Measurements from ENCODE around the gene STARD3. TPM values are rescaled to one million over a fixed set of nuclear protein-coding genes. Genes with fewer than 3 reads are reported as not detected.

The STARD3 gene
- total and polyA plus RNA-seq, 2 of the 13 experiments (the other 11 are each of a cell fraction or from before 2014, with no cell fraction given), result 34.6 to 100 TPM

- TF ChIP-seq, protein P1, sequence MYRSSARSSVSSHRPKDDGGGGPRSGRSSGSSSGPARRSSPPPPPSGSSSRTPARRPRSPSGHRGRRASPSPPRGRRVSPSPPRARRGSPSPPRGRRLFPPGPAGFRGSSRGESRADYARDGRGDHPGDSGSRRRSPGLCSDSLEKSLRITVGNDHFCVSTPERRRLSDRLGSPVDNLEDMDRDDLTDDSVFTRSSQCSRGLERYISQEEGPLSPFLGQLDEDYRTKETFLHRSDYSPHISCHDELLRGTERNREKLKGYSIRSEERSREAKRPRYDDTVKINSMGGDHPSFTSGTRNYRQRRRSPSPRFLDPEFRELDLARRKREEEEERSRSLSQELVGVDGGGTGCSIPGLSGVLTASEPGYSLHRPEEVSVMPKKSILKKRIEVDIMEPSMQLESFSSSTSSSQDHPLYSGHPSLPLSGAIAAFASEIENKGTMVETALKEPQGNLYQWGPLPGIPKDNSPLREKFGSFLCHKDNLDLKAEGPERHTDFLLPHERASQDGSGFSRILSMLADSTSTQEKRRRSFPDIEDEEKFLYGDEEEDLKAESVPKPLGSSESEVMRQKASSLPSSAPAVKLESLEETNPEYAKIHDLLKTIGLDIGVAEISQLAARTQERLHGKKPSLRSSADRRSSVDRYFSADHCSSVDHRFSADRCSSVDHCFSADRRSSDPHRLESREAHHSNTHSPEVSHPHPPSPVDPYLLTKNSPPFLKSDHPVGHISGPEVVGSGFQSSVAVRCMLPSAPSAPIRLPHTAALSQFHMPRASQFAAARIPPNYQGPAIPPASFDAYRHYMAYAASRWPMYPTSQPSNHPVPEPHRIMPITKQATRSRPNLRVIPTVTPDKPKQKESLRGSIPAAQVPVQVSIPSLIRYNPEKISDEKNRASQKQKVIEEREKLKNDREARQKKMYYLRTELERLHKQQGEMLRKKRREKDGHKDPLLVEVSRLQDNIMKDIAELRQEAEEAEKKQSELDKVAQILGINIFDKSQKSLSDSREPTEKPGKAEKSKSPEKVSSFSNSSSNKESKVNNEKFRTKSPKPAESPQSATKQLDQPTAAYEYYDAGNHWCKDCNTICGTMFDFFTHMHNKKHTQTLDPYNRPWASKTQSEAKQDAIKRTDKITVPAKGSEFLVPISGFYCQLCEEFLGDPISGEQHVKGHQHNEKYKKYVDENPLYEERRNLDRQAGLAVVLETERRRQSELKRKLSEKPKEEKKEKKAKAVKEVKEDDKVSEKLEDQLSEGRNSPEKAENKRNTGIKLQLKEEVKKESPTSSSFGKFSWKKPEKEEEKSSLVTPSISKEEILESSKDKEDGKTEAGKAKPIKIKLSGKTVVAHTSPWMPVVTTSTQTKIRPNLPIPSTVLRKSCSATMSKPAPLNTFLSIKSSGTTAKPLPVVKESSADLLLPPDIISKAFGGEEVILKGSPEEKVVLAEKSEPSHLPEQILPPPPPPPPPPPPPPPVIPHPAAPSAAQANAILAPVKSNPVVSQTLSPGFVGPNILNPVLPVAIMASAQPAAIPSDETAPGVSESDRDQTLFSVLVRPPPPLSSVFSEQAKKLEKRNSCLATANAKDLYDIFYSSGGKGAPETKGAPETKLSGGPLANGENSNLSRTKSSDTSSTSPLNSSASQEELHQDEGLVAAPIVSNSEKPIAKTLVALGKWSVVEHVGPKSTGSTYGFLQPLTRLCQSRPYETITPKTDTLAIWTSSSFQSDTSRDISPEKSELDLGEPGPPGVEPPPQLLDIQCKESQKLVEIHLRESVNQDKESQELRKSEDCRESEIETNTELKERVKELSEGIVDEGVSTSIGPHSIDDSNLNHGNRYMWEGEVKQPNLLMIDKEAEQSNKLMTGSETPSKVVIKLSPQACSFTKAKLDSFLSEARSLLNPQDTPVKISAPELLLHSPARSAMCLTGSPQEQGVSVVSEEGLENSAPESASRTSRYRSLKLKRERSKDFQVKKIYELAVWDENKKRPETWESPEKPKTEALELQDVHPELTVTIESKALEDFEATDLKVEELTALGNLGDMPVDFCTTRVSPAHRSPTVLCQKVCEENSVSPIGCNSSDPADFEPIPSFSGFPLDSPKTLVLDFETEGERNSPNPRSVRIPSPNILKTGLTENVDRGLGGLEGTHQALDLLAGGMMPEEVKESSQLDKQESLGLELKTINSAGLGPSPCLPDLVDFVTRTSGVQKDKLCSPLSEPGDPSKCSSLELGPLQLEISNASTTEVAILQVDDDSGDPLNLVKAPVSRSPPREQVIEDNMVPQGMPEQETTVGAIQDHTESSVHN (CRISPR knock-in tag; IDR thresholded peaks at IDR 0.05), result no peak
- TF ChIP-seq ZNF547 (CRISPR knock-in tag; IDR thresholded peaks at IDR 0.05) (0 out of 2 replicates have a peak, but pooled peaks have one; percentile 1), KDM4B (CRISPR knock-in tag; IDR thresholded peaks at IDR 0.05) (no peak), TFDP2 (CRISPR knock-in tag; IDR thresholded peaks at IDR 0.05) (peak; percentile 81), ZNF235 (CRISPR knock-in tag; IDR thresholded peaks at IDR 0.05; ENCODE audit: borderline replicate concordance) (no peak), HDAC2 (CRISPR knock-in tag; IDR thresholded peaks at IDR 0.05) (peak; percentile 72), ZNF3 (CRISPR knock-in tag; IDR thresholded peaks at IDR 0.05) (no peak), ZNF629 (CRISPR knock-in tag; conservative IDR thresholded peaks at IDR 0.05) (peak; percentile 48; the same call in 1 of the 2 replicates), ZNF749 (CRISPR knock-in tag; IDR thresholded peaks at IDR 0.05; ENCODE audit: borderline replicate concordance) (no peak), ZBTB39 (CRISPR knock-in tag; IDR thresholded peaks at IDR 0.05) (peak; percentile 99), HNRNPL (IDR thresholded peaks at IDR 0.05; ENCODE audit: low read depth, low read length) (no peak)
- TF ChIP-seq, protein P2, sequence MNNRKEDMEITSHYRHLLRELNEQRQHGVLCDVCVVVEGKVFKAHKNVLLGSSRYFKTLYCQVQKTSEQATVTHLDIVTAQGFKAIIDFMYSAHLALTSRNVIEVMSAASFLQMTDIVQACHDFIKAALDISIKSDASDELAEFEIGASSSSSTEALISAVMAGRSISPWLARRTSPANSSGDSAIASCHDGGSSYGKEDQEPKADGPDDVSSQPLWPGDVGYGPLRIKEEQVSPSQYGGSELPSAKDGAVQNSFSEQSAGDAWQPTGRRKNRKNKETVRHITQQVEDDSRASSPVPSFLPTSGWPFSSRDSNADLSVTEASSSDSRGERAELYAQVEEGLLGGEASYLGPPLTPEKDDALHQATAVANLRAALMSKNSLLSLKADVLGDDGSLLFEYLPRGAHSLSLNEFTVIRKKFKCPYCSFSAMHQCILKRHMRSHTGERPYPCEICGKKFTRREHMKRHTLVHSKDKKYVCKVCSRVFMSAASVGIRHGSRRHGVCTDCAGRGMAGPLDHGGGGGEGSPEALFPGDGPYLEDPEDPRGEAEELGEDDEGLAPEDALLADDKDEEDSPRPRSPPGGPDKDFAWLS (CRISPR knock-in tag; IDR thresholded peaks at IDR 0.05; ENCODE audit: borderline replicate concordance), result no peak
Measured at GRCh38 chr17:39687546-39688474, 50.9 kb downstream of the STARD3 start, which contains the start of gene PGAP3 (continued).

All from HepG2 (cell line).